HT-29 (cell line): ENCODE results near the gene RASGRF2. TPM values are rescaled to one million over a fixed set of nuclear protein-coding genes. Genes with fewer than 3 reads are reported as not detected.

ENCODE experiments used
- small RNA-seq: library from RNA; depleted of rRNA; stranded (forward); fragments of <200 nt; gene quantifications from one replicate; pipeline ENCODE3, GENCODE V24; 2014
- total RNA-seq: library from RNA; depleted of rRNA; stranded (reverse); fragments of >200 nt; shearing (Covaris generic); gene quantifications from 2 replicates; pipeline ENCODE4 v1.2.3, GENCODE V29; 2014

The RASGRF2 gene
- total RNA-seq, 1 experiment from 2014 or later, result 8.8 TPM

Small RNAs within 50 kb of the gene (small RNA-seq; reads per million reads assigned to genes)
- not detected for gene AC026436.1
